Activated naive CD4-positive, alpha-beta T cell treated with anti-CD3 and anti-CD28 coated beads, Interleukin-2, amount 50 U/mL, for 24 hours (primary cell): ENCODE results near the gene ROBO4.

Experiments
- H3K27ac Mint-ChIP-seq: one replicate; pipeline ENCODE4 v1.8.0; 2021; ENCODE audit warnings: mild to moderate bottlenecking, mixed read lengths
- H3K27me3 Mint-ChIP-seq: one replicate; pipeline ENCODE4 v1.8.0; 2021; ENCODE audit warnings: mixed read lengths
- H3K36me3 Mint-ChIP-seq: one replicate; pipeline ENCODE4 v1.8.0; 2021; ENCODE audit warnings: mixed read lengths
- H3K4me1 Mint-ChIP-seq: one replicate; pipeline ENCODE4 v1.8.0; 2021; ENCODE audit warnings: mixed read lengths
- H3K4me3 Mint-ChIP-seq: one replicate; pipeline ENCODE4 v1.8.0; 2021; ENCODE audit warnings: mild to moderate bottlenecking, mixed read lengths
- H3K9me3 Mint-ChIP-seq: one replicate; pipeline ENCODE4 v1.8.0; 2021; ENCODE audit warnings: mixed read lengths

The ROBO4 gene

GRCh38 chr11:124873951-124874350 is 23.7 kb downstream of the ROBO4 start:
- H3K4me3 Mint-ChIP-seq: no peak overlapping the region
- H3K9me3 Mint-ChIP-seq: no peaks in the 10 kb centered on the region
- no peak overlapping the region for H3K27ac Mint-ChIP-seq
- peaks cover 32% of the 10 kb centered on the region for H3K27me3 Mint-ChIP-seq
- H3K36me3 Mint-ChIP-seq: no peaks in the 10 kb centered on the region
- H3K4me1 Mint-ChIP-seq: peaks cover 26% of the 10 kb centered on the region

- no peaks in the 10 kb centered on the region for H3K9me3 Mint-ChIP-seq
- no peak overlapping the region for H3K4me3 Mint-ChIP-seq
- peaks cover 28% of the 10 kb centered on the region for H3K4me1 Mint-ChIP-seq
- peaks cover 39% of the 10 kb centered on the region for H3K27me3 Mint-ChIP-seq
- H3K27ac Mint-ChIP-seq: no peak overlapping the region
- H3K36me3 Mint-ChIP-seq: no peaks in the 10 kb centered on the region
Measured at GRCh38 chr11:124872741-124873140, 24.9 kb downstream of the ROBO4 start.

GRCh38 chr11:124872280-124872679 is 25.4 kb downstream of the ROBO4 start:
- Mint-ChIP-seq H3K36me3 (peaks cover under 1% of the 10 kb centered on the region), H3K9me3 (no peaks in the 10 kb centered on the region), H3K4me1 (peaks cover 26% of the 10 kb centered on the region), H3K27me3 (peaks cover 42% of the 10 kb centered on the region), H3K4me3 (no peak overlapping the region), H3K27ac (no peak overlapping the region)

GRCh38 chr11:124870430-124870829 is 27.2 kb downstream of the ROBO4 start:
- H3K36me3 Mint-ChIP-seq: peaks cover 1% of the 10 kb centered on the region
- H3K27me3 Mint-ChIP-seq: peaks cover 53% of the 10 kb centered on the region
- no peak overlapping the region for H3K4me3 Mint-ChIP-seq
- peaks cover 33% of the 10 kb centered on the region for H3K4me1 Mint-ChIP-seq
- no peak overlapping the region for H3K27ac Mint-ChIP-seq
- H3K9me3 Mint-ChIP-seq: no peaks in the 10 kb centered on the region

- Mint-ChIP-seq H3K9me3 (no peaks in the 10 kb centered on the region), H3K36me3 (peaks cover 1% of the 10 kb centered on the region), H3K4me1 (peaks cover 32% of the 10 kb centered on the region), H3K4me3 (no peak overlapping the region), H3K27ac (no peak overlapping the region), H3K27me3 (peaks cover 53% of the 10 kb centered on the region)
Measured at GRCh38 chr11:124869856-124870387, 27.7 kb downstream of the ROBO4 start.

GRCh38 chr11:124869331-124869730 is 28.3 kb downstream of the ROBO4 start:
- Mint-ChIP-seq H3K4me3 (peak overlapping the region; percentile 62), H3K9me3 (no peaks in the 10 kb centered on the region), H3K4me1 (peaks cover 32% of the 10 kb centered on the region), H3K27me3 (peaks cover 58% of the 10 kb centered on the region), H3K36me3 (peaks cover 1% of the 10 kb centered on the region), H3K27ac (no peak overlapping the region)

GRCh38 chr11:124868331-124869274 is 29.1 kb downstream of the ROBO4 start:
- peaks cover 33% of the 10 kb centered on the region for H3K4me1 Mint-ChIP-seq
- H3K27me3 Mint-ChIP-seq: peaks cover 58% of the 10 kb centered on the region
- no peak overlapping the region for H3K27ac Mint-ChIP-seq

GRCh38 chr11:124867700-124868099 is 30.0 kb downstream of the ROBO4 start:
- Mint-ChIP-seq H3K36me3 (peaks cover 1% of the 10 kb centered on the region), H3K9me3 (no peaks in the 10 kb centered on the region), H3K4me3 (no peak overlapping the region), H3K27ac (no peak overlapping the region), H3K27me3 (peaks cover 57% of the 10 kb centered on the region), H3K4me1 (peaks cover 42% of the 10 kb centered on the region)

More at GRCh38 chr11:124868331-124869274, 29.1 kb downstream of the ROBO4 start:
- Mint-ChIP-seq H3K4me3 (peak overlapping the region; percentile 62), H3K9me3 (no peaks in the 10 kb centered on the region), H3K36me3 (peaks cover 1% of the 10 kb centered on the region)

GRCh38 chr11:124865902-124866851 is 31.5 kb downstream of the ROBO4 start:
- Mint-ChIP-seq H3K4me1 (peaks cover 43% of the 10 kb centered on the region), H3K27me3 (peaks cover 65% of the 10 kb centered on the region), H3K36me3 (peaks cover 1% of the 10 kb centered on the region), H3K27ac (no peak overlapping the region), H3K4me3 (no peak overlapping the region), H3K9me3 (no peaks in the 10 kb centered on the region)

- H3K4me3 Mint-ChIP-seq: no peak within 1 kb of the TSS
- peaks cover 43% of the 10 kb centered on the region for H3K4me1 Mint-ChIP-seq
- peaks cover 62% of the 10 kb centered on the region for H3K27me3 Mint-ChIP-seq
- H3K36me3 Mint-ChIP-seq: peaks cover 1% of the 10 kb centered on the region
- no peaks in the 10 kb centered on the region for H3K9me3 Mint-ChIP-seq
- H3K27ac Mint-ChIP-seq: no peak within 1 kb of the TSS
Measured at GRCh38 chr11:124865181-124865901, 32.3 kb downstream of the ROBO4 start, which contains the start of gene ROBO3. Gene ROBO3, plus strand, starts transcription at chr11:124865432. Its CDS starts 146 bp downstream, at chr11:124865578.

GRCh38 chr11:124864892-124865180 is 32.8 kb downstream of the ROBO4 start:
- Mint-ChIP-seq H3K9me3 (no peaks in the 10 kb centered on the region), H3K4me1 (peaks cover 41% of the 10 kb centered on the region), H3K27me3 (peaks cover 58% of the 10 kb centered on the region), H3K36me3 (peaks cover 1% of the 10 kb centered on the region), H3K4me3 (no peak overlapping the region), H3K27ac (no peak overlapping the region)

GRCh38 chr11:124864176-124864891 is 33.3 kb downstream of the ROBO4 start:
- H3K36me3 Mint-ChIP-seq: peaks cover 1% of the 10 kb centered on the region

GRCh38 chr11:124863826-124864165 is 33.9 kb downstream of the ROBO4 start:
- no peak overlapping the region for H3K4me3 Mint-ChIP-seq
- peaks cover 1% of the 10 kb centered on the region for H3K36me3 Mint-ChIP-seq
- peaks cover 35% of the 10 kb centered on the region for H3K4me1 Mint-ChIP-seq

More at GRCh38 chr11:124864176-124864891, 33.3 kb downstream of the ROBO4 start:
- H3K4me1 Mint-ChIP-seq: peaks cover 36% of the 10 kb centered on the region
- peaks cover 57% of the 10 kb centered on the region for H3K27me3 Mint-ChIP-seq
- no peak overlapping the region for H3K4me3 Mint-ChIP-seq
- H3K27ac Mint-ChIP-seq: no peak overlapping the region
- H3K9me3 Mint-ChIP-seq: no peaks in the 10 kb centered on the region

GRCh38 chr11:124863137-124863825 is 34.4 kb downstream of the ROBO4 start:
- H3K9me3 Mint-ChIP-seq: no peaks in the 10 kb centered on the region
- peaks cover 1% of the 10 kb centered on the region for H3K36me3 Mint-ChIP-seq
- no peak overlapping the region for H3K4me3 Mint-ChIP-seq
- peaks cover 54% of the 10 kb centered on the region for H3K27me3 Mint-ChIP-seq
- H3K4me1 Mint-ChIP-seq: peaks cover 32% of the 10 kb centered on the region
- no peak overlapping the region for H3K27ac Mint-ChIP-seq

More at GRCh38 chr11:124863826-124864165, 33.9 kb downstream of the ROBO4 start:
- no peaks in the 10 kb centered on the region for H3K9me3 Mint-ChIP-seq
- no peak overlapping the region for H3K27ac Mint-ChIP-seq
- peaks cover 57% of the 10 kb centered on the region for H3K27me3 Mint-ChIP-seq
